OCI-LY1 (cell line): ENCODE results near the gene HOMER2.

ENCODE experiments used
- H2AFZ ChIP-seq: fragments of 200-600 bp; sonication (generic), shearing (Covaris generic); 2 replicates; pipeline ENCODE4 v1.6.0; 2014; ENCODE audit warnings: antibody characterized with exemption, mild to moderate bottlenecking, low read length
- H3F3A ChIP-seq: fragments of 200-600 bp; sonication (generic), shearing (Covaris generic); 2 replicates; pipeline ENCODE4 v1.6.0; 2014; ENCODE audit warnings: mild to moderate bottlenecking, antibody characterized with exemption, low read length, moderate library complexity; ENCODE audit not compliant: insufficient read depth
- H3K27ac ChIP-seq: fragments of 200-600 bp; sonication (generic); 2 replicates; pipeline ENCODE4 v1.5.1; 2014; ENCODE audit warnings: low read length, mixed run types, mild to moderate bottlenecking, low read depth; ENCODE audit not compliant: poor library complexity, severe bottlenecking
- H3K27me3 ChIP-seq: fragments of 200-600 bp; sonication (generic); 2 replicates; pipeline ENCODE4 v1.6.0; 2014; ENCODE audit warnings: antibody characterized with exemption, mild to moderate bottlenecking, low read length, moderate library complexity; ENCODE audit not compliant: insufficient read depth
- H3K36me3 ChIP-seq: fragments of 200-600 bp; sonication (generic); 2 replicates; pipeline ENCODE4 v1.6.1; 2014; ENCODE audit warnings: mild to moderate bottlenecking, antibody characterized with exemption, low read length, moderate library complexity, mixed read lengths; ENCODE audit not compliant: insufficient read depth
- H3K4me1 ChIP-seq: fragments of 200-600 bp; sonication (generic); 2 replicates; pipeline ENCODE4 v1.5.1; 2014; ENCODE audit warnings: mild to moderate bottlenecking, low read length, moderate library complexity; ENCODE audit not compliant: insufficient read depth, severe bottlenecking
- H3K4me2 ChIP-seq: fragments of 200-600 bp; sonication (generic), shearing (Covaris generic); 2 replicates; pipeline ENCODE4 v1.6.1; 2014; ENCODE audit warnings: low read length
- H3K4me3 ChIP-seq: fragments of 200-600 bp; sonication (generic); 2 replicates; pipeline ENCODE4 v1.5.1; 2014; ENCODE audit warnings: low read length, low read depth, mild to moderate bottlenecking, mixed read lengths; ENCODE audit not compliant: poor library complexity, severe bottlenecking
- H3K79me2 ChIP-seq: fragments of 200-600 bp; shearing (Covaris generic); 2 replicates; pipeline ENCODE4 v1.6.1; 2016; ENCODE audit warnings: mixed run types, low read length, mixed read lengths; ENCODE audit not compliant: insufficient read depth
- H3K9ac ChIP-seq: fragments of 200-600 bp; sonication (generic), shearing (Covaris generic); 2 replicates; pipeline ENCODE4 v1.6.1; 2014; ENCODE audit warnings: mild to moderate bottlenecking, low read length, mixed read lengths
- H3K9me2 ChIP-seq: fragments of 200-600 bp; sonication (generic), shearing (Covaris generic); 2 replicates; pipeline ENCODE4 v1.6.1; 2014; ENCODE audit warnings: low read depth, mild to moderate bottlenecking, low read length, mixed read lengths
- H3K9me3 ChIP-seq: fragments of 200-600 bp; shearing (Covaris generic); 2 replicates; pipeline ENCODE4 v1.6.1; 2014; ENCODE audit warnings: low read length, mixed read lengths
- H4K20me1 ChIP-seq: fragments of 200-600 bp; sonication (generic), shearing (Covaris generic); 2 replicates; pipeline ENCODE4 v1.6.0; 2016; ENCODE audit warnings: mild to moderate bottlenecking, low read length; ENCODE audit not compliant: insufficient read depth
- EZH2 ChIP-seq: fragments of 200-600 bp; sonication (generic), shearing (Covaris generic); IDR thresholded peaks from 2 replicates; pipeline ENCODE4 v1.8.0; 2017; ENCODE audit warnings: borderline replicate concordance, mixed run types, mild to moderate bottlenecking, antibody characterized with exemption, low read length, moderate library complexity, mixed read lengths
- TF ChIP-seq, protein P1 (sequence below): fragments of 200-600 bp; sonication (generic), shearing (Covaris generic); IDR thresholded peaks from 2 replicates; pipeline ENCODE4 v1.5.1; 2017; ENCODE audit warnings: mild to moderate bottlenecking, antibody characterized with exemption, low read length, moderate library complexity, mixed read lengths

Gene HOMER2

DNA sequence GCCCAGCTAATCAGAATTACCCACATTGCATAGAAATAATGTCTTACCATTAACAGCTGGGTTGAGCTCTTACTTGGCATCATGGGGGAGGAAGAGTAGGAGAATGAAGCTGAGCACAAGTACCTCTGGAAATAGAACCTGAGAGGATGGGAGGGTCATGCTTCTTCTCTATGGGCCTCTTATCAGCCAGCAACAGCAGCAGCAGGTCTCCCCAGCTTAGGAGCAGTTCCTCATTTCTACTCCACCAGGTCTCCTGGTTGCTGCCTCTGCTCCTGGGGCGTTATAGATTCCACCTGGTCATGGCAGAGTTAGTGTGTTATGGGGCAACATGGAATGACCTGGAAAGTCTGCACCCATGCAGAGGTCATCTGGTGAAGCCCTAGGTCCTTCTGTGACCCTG, 150.0 kb downstream of the HOMER2 start:
- Histone ChIP-seq H3K27ac (no peak overlapping the region), H3K4me3 (no peak overlapping the region), H3K79me2 (no peaks in the 10 kb centered on the region), H4K20me1 (no peaks in the 10 kb centered on the region), H2AFZ (no peak overlapping the region), H3K36me3 (no peaks in the 10 kb centered on the region), H3F3A (no peaks in the 10 kb centered on the region), H3K4me2 (no peak overlapping the region), H3K9ac (no peak overlapping the region), H3K4me1 (peaks cover 22% of the 10 kb centered on the region), H3K27me3 (no peaks in the 10 kb centered on the region), H3K9me2 (no peaks in the 10 kb centered on the region), H3K9me3 (no peaks in the 10 kb centered on the region)
- TF ChIP-seq, protein P1, sequence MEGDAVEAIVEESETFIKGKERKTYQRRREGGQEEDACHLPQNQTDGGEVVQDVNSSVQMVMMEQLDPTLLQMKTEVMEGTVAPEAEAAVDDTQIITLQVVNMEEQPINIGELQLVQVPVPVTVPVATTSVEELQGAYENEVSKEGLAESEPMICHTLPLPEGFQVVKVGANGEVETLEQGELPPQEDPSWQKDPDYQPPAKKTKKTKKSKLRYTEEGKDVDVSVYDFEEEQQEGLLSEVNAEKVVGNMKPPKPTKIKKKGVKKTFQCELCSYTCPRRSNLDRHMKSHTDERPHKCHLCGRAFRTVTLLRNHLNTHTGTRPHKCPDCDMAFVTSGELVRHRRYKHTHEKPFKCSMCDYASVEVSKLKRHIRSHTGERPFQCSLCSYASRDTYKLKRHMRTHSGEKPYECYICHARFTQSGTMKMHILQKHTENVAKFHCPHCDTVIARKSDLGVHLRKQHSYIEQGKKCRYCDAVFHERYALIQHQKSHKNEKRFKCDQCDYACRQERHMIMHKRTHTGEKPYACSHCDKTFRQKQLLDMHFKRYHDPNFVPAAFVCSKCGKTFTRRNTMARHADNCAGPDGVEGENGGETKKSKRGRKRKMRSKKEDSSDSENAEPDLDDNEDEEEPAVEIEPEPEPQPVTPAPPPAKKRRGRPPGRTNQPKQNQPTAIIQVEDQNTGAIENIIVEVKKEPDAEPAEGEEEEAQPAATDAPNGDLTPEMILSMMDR = no peak
- TF ChIP-seq EZH2 = no peak

DNA sequence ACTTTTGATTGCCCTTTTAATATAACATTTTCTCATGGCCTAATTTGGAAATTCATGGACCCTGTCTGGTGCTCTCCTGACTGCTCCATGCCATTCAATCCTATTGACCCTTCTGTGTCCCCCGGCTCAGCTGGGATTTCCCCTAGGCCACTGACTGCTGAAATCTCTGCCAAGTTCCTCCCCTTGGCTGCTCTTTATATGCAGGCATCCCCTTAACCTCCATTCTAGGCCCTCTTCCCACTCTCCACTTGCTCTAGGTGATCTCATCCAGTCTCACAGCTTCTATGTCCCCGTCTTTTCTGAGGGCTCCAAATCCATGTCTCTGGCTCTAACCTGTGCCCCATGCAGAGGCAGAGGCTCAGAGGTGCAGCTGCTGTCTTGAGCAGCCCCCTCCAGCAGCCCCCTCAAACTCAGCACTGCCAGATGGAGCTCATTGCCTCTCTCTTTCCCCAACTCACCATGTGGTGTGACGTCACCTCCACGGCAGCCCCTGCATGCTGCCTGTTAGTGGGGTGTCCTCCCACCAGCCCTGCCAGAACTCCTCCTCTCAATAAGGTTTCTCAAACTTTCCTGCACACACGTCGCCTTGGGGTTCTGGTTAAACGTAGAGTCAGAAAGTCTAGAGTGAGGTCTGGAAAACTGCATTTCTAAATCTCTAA, 153.2 kb downstream of the HOMER2 start:
- H3K9me2 ChIP-seq = no peaks in the 10 kb centered on the region
- H3K9ac ChIP-seq = no peak overlapping the region
- H4K20me1 ChIP-seq = no peaks in the 10 kb centered on the region
- H2AFZ ChIP-seq = no peak overlapping the region
- no peaks in the 10 kb centered on the region for H3K79me2 ChIP-seq
- no peaks in the 10 kb centered on the region for H3K36me3 ChIP-seq
- no peak overlapping the region for H3K4me2 ChIP-seq
- H3K4me3 ChIP-seq = no peak overlapping the region
- H3K4me1 ChIP-seq = no peaks in the 10 kb centered on the region
- H3K27me3 ChIP-seq = no peaks in the 10 kb centered on the region
- no peaks in the 10 kb centered on the region for H3K9me3 ChIP-seq
- TF ChIP-seq, protein P1 = no peak
- no peak for TF ChIP-seq EZH2
- H3F3A ChIP-seq = no peaks in the 10 kb centered on the region
- H3K27ac ChIP-seq = no peak overlapping the region
